HCT116 (cell line): ENCODE results near the gene WNK2. TPM values are rescaled to one million over a fixed set of nuclear protein-coding genes. Genes with fewer than 3 reads are reported as not detected.

Source experiments
- ATAC-seq: fragments of 200-7000 bp; cut with Tn5 transposase; 2 replicates; pipeline ENCODE4 v1.9.1; 2020; ENCODE audit warnings: mild to moderate bottlenecking, moderate library complexity
- BruUV-seq: library from RNA; stranded (reverse); fragments of 400-500 nt; replicated peaks from 2 replicates; lab custom pipeline; 2021; lab: Mats Ljungman, UMichigan
- CTCF ChIA-PET: fragments of 300-600 bp; sonication (Branson Sonifier 250); formaldehyde crosslinking; loops from one replicate; lab custom pipeline; 2021; ENCODE audit warnings: antibody characterized with exemption; lab: Charles Lee
- POLR2A ChIA-PET: fragments of 300-600, 350-600 bp; sonication (Branson Sonifier 250); formaldehyde crosslinking; loops from one replicate; lab custom pipeline; 2021; ENCODE audit warnings: antibody characterized with exemption; lab: Charles Lee
- RAD21 ChIA-PET, 2 experiments: fragments of 300-600 bp; sonication (Branson Sonifier 250); formaldehyde crosslinking; loops; one replicate each; lab custom pipeline; 2023; ENCODE audit warnings: low total read pairs in 2 of 2; ENCODE audit not compliant: uncharacterized antibody in 2 of 2, unreplicated experiment in 2 of 2, low non-redundant PET in 1 of 2; lab: Charles Lee
- DNase-seq: peaks from one replicate; pipeline ENCODE4 v3.0.0-alpha.2; 2010; ENCODE audit warnings: low read depth, low spot score
- H2AFZ ChIP-seq: fragments of 200-600 bp; shearing (Covaris generic), sonication (generic); 2 replicates; pipeline ENCODE4 v1.6.1; 2017; ENCODE audit warnings: low read depth, mixed run types, mixed read lengths, antibody characterized with exemption, low read length; ENCODE audit not compliant: poor library complexity, severe bottlenecking
- H3K27ac ChIP-seq: 2 replicates; pipeline ENCODE4 v1.5.1; 2012; ENCODE audit warnings: low read depth, low read length
- H3K27me3 ChIP-seq: fragments of 200-600 bp; sonication (generic); 2 replicates; pipeline ENCODE4 v1.6.1; 2016; ENCODE audit warnings: mixed run types, low read length, mixed read lengths; ENCODE audit not compliant: insufficient read depth
- H3K36me3 ChIP-seq, 2 experiments: fragments of 200-500 bp in 1 of 2; fragments of 200-600 bp in 1 of 2; sonication (Bioruptor generic) in 1 of 2; sonication (generic) in 1 of 2; 2 replicates each; pipeline versions ENCODE4 v1.5.1 to v1.6.1; 2014 to 2016; ENCODE audit warnings: low read length in 2 of 2, inconsistent platforms in 1 of 2, mixed read lengths in 1 of 2, mixed run types in 1 of 2; ENCODE audit not compliant: insufficient read depth in 2 of 2, control insufficient read depth in 1 of 2
- H3K4me1 ChIP-seq, 2 experiments: fragments of 200-600 bp in 1 of 2; sonication (generic) in 1 of 2; 2 replicates each; pipeline versions ENCODE4 v1.5.1 to v1.6.1; 2012 to 2017; ENCODE audit warnings: low read length in 2 of 2, inconsistent platforms in 1 of 2, mild to moderate bottlenecking in 1 of 2, mixed read lengths in 1 of 2, mixed run types in 1 of 2, moderate library complexity in 1 of 2; ENCODE audit not compliant: insufficient read depth in 2 of 2, control insufficient read depth in 1 of 2
- H3K4me2 ChIP-seq: fragments of 200-600 bp; sonication (generic); 2 replicates; pipeline ENCODE4 v1.6.1; 2017; ENCODE audit warnings: mixed run types, low read length, mixed read lengths
- H3K4me3 ChIP-seq, 2 experiments: fragments of 200-600 bp in 1 of 2; sonication (generic) in 1 of 2; replicated peaks in 1 of 2; 2 replicates each; pipeline ENCODE4 v1.5.1; 2011 to 2016; ENCODE audit warnings: low read length in 2 of 2, control low read depth in 1 of 2, low read depth in 1 of 2, mild to moderate bottlenecking in 1 of 2, mixed read lengths in 1 of 2, mixed run types in 1 of 2
- H3K79me2 ChIP-seq: fragments of 200-600 bp; sonication (generic); 2 replicates; pipeline ENCODE4 v1.6.1; 2017; ENCODE audit warnings: mild to moderate bottlenecking, mixed run types, low read length, moderate library complexity, mixed read lengths; ENCODE audit not compliant: insufficient read depth
- H3K9ac ChIP-seq: fragments of 200-600 bp; sonication (generic); 2 replicates; pipeline ENCODE4 v1.6.1; 2016; ENCODE audit warnings: low read length, mixed read lengths
- H3K9me2 ChIP-seq: fragments of 200-600 bp; sonication (generic), shearing (Covaris generic); 2 replicates; pipeline ENCODE4 v1.6.1; 2017; ENCODE audit warnings: mixed run types, mild to moderate bottlenecking, moderate library complexity; ENCODE audit not compliant: insufficient read depth
- H3K9me3 ChIP-seq, 2 experiments: fragments of 200-500 bp in 1 of 2; fragments of 200-600 bp in 1 of 2; sonication (Bioruptor generic) in 1 of 2; sonication (generic) in 1 of 2; 2 replicates each; pipeline ENCODE4 v1.6.1; 2014 to 2017; ENCODE audit warnings: low read length in 2 of 2, mixed read lengths in 2 of 2, inconsistent platforms in 1 of 2, low read depth in 1 of 2, mild to moderate bottlenecking in 1 of 2, mixed run types in 1 of 2, moderate library complexity in 1 of 2; ENCODE audit not compliant: control insufficient read depth in 1 of 2, insufficient read depth in 1 of 2
- H4K20me1 ChIP-seq: fragments of 200-600 bp; sonication (generic), shearing (Covaris generic); 2 replicates; pipeline ENCODE4 v1.6.1; 2017; ENCODE audit warnings: mixed run types, mild to moderate bottlenecking, moderate library complexity; ENCODE audit not compliant: insufficient read depth
- CBX3 ChIP-seq: IDR thresholded peaks from 2 replicates; pipeline ENCODE4 v1.6.1; 2012; ENCODE audit warnings: low read depth
- CTCF ChIP-seq, 3 experiments: fragments of 200-600 bp in 1 of 3; sonication (generic) in 1 of 3; IDR thresholded peaks in 2 of 3; conservative IDR thresholded peaks in 1 of 3; 2 replicates each; pipeline ENCODE4 v1.5.1; 2012 to 2017; ENCODE audit warnings: low read depth in 2 of 3, low read length in 2 of 3, antibody characterized with exemption in 1 of 3, borderline replicate concordance in 1 of 3, control low read depth in 1 of 3, mild to moderate bottlenecking in 1 of 3, mixed read lengths in 1 of 3, mixed run types in 1 of 3, moderate library complexity in 1 of 3; ENCODE audit not compliant: insufficient read depth in 1 of 3
- EZH2phosphoT487 ChIP-seq: fragments of 200-600 bp; IDR thresholded peaks from 2 replicates; pipeline ENCODE4 v1.6.1; 2018; ENCODE audit warnings: antibody characterized with exemption, borderline replicate concordance
- POLR2AphosphoS5 ChIP-seq: IDR thresholded peaks from 2 replicates; pipeline ENCODE4 v1.6.1; 2011; ENCODE audit warnings: mild to moderate bottlenecking, low read depth, low read length, moderate library complexity
- REST ChIP-seq: IDR thresholded peaks from 2 replicates; pipeline ENCODE4 v1.6.1; 2012; ENCODE audit warnings: low read depth
- SIN3A ChIP-seq: IDR thresholded peaks from 2 replicates; pipeline ENCODE4 v1.6.1; 2012; ENCODE audit warnings: low read depth
- SRF ChIP-seq: IDR thresholded peaks from 2 replicates; pipeline ENCODE4 v1.6.1; 2012; ENCODE audit warnings: low read depth
- ZFX ChIP-seq: fragments of 450-650 bp; IDR thresholded peaks from 2 replicates; pipeline ENCODE4 v1.6.1; 2017
- ZNF274 ChIP-seq: fragments of 200-500 bp; sonication (Bioruptor generic); IDR thresholded peaks from 2 replicates; pipeline ENCODE4 v1.6.1; 2014; ENCODE audit warnings: mild to moderate bottlenecking, low read depth, low read length, inconsistent platforms
- intact Hi-C: fragments of 100-400 bp; cut with micrococcal nuclease; formaldehyde crosslinking; loops from 2 replicates; pipeline ENCODE4 v1.10.0; 2022
- total RNA-seq: library from RNA; stranded (reverse); gene quantifications from one replicate; pipeline ENCODE4 v1.2.1, GENCODE V29; 2021; ENCODE audit not compliant: unreplicated experiment

WNK2 gene
- total RNA-seq, 1 experiment from 2014 or later = 24.4 TPM

- Histone ChIP-seq H4K20me1 (no peaks in the 10 kb centered on the region), H2AFZ (no peak overlapping the region), H3K9me2 (no peaks in the 10 kb centered on the region), H3K4me3 (no peak overlapping the region), H3K27ac (no peak overlapping the region), H3K9ac (no peak overlapping the region), H3K4me1 (peaks cover 13 to 25% of the 10 kb centered on the region in 2 experiments), H3K4me2 (no peak overlapping the region), H3K9me3 (no peaks in the 10 kb centered on the region), H3K36me3 (no peaks in the 10 kb centered on the region), H3K27me3 (no peaks in the 10 kb centered on the region), H3K79me2 (peaks cover 12% of the 10 kb centered on the region; the same call in 1 of the 2 replicates)
- no TSS peak for BruUV-seq
- intact Hi-C loops = no loop called here
- DNase-seq = no peak
- ChIA-PET RAD21 (no interaction called here), CTCF (no interaction called here), POLR2A (no interaction called here)
- TF ChIP-seq SIN3A = no peak
- TF ChIP-seq ZFX = no peak
- no peak for ATAC-seq
Observed at GRCh38 chr9:93137362-93137761, 46.6 kb upstream of the WNK2 start.

- Histone ChIP-seq H4K20me1 (no peaks in the 10 kb centered on the region), H3K27ac (no peak overlapping the region), H3K9ac (no peak overlapping the region), H3K27me3 (no peaks in the 10 kb centered on the region)
- TF ChIP-seq REST (no peak), ZFX (no peak), POLR2AphosphoS5 (no peak), SRF (no peak), EZH2phosphoT487 (no peak), CTCF (IDR thresholded peaks at IDR 0.05 in 2 of 3, conservative IDR thresholded peaks at IDR 0.05 in 1 of 3; ENCODE audit: borderline replicate concordance in 1 of 3, insufficient read depth in 1 of 3, low read depth in 2 of 3, low read length in 2 of 3) (no peak), SIN3A (no peak), ZNF274 (no peak), CBX3 (no peak)
- TF ChIP-seq, all 23 proteins: peak for 0
- no peaks in the 10 kb centered on the region for H3K9me3 ChIP-seq
- H3K36me3 ChIP-seq = no peaks in the 10 kb centered on the region
- peaks cover 3% of the 10 kb centered on the region; the same call in 1 of the 2 replicates for H3K79me2 ChIP-seq
- BruUV-seq = no TSS peak
- ATAC-seq (no peak), DNase-seq (no peak)
- intact Hi-C loops = no loop called here
- CTCF ChIA-PET = interaction anchor here (0.8 kb wide), 1 partner anchor 16 kb away, joined by 3 read pairs; no protein-coding TSS in a partner anchor
- H3K4me3 ChIP-seq = no peak overlapping the region
- RAD21 ChIA-PET = no interaction called here
- POLR2A ChIA-PET = no interaction called here
- H2AFZ ChIP-seq = no peak overlapping the region
- peaks cover 5 to 16% of the 10 kb centered on the region in 2 experiments; a peak in 3 of 4 replicates for H3K4me1 ChIP-seq
- H3K4me2 ChIP-seq = no peak overlapping the region
- H3K9me2 ChIP-seq = no peaks in the 10 kb centered on the region
Observed at GRCh38 chr9:93138171-93138764, 45.7 kb upstream of the WNK2 start.
